AG04450 (cell line): ENCODE results near the gene COG5. TPM values are rescaled to one million over a fixed set of nuclear protein-coding genes. Genes with fewer than 3 reads are reported as not detected.

ENCODE experiments used
- CTCF ChIA-PET: fragments of 300-600, 350-600 bp; formaldehyde crosslinking; extraction: SDS; loops from one replicate; lab custom pipeline; 2022; ENCODE audit warnings: antibody characterized with exemption, inconsistent platforms; lab: Charles Lee
- POLR2A ChIA-PET: fragments of 350-600 bp; formaldehyde crosslinking; extraction: SDS; loops from one replicate; lab custom pipeline; 2021; ENCODE audit warnings: antibody characterized with exemption, inconsistent platforms; lab: Yijun Ruan, JAX
- DNase-seq: peaks from one replicate; pipeline ENCODE4 v3.0.0-alpha.2; 2011; ENCODE audit warnings: low read depth, low spot score
- H3K27ac ChIP-seq: one replicate; pipeline ENCODE4 v1.5.1; 2012; ENCODE audit warnings: low read depth, low read length, control low read depth
- H3K27me3 ChIP-seq: one replicate; pipeline ENCODE4 v1.6.0; 2012; ENCODE audit warnings: low read length; ENCODE audit not compliant: control insufficient read depth, insufficient read depth
- H3K4me3 ChIP-seq: 2 replicates; pipeline ENCODE4 v1.5.1; 2011; ENCODE audit warnings: mild to moderate bottlenecking, low read depth, low read length, control low read depth
- H3K9me3 ChIP-seq: 2 replicates; pipeline ENCODE4 v1.5.1; 2012; ENCODE audit warnings: low read length; ENCODE audit not compliant: control insufficient read depth, insufficient read depth
- CTCF ChIP-seq: IDR thresholded peaks from 2 replicates; pipeline ENCODE4 v1.5.1; 2011; ENCODE audit warnings: low read depth, low read length, control low read depth, inconsistent platforms
- polyA plus RNA-seq: library from polyadenylated mRNA; depleted of rRNA; stranded (reverse); fragments of >200 nt; gene quantifications from 2 replicates; pipeline ENCODE4 v1.2.3, GENCODE V29; 2011

COG5 gene
- polyA plus RNA-seq, 1 experiment = 55.2 TPM

- Histone ChIP-seq H3K4me3 (no peak overlapping the region), H3K9me3 (no peaks in the 10 kb centered on the region), H3K27me3 (no peaks in the 10 kb centered on the region), H3K27ac (no peak overlapping the region)
- DNase-seq = no peak
- POLR2A ChIA-PET = interaction anchor here (0.5 kb wide), 1 partner anchor 152 kb away, joined by 4 read pairs; no protein-coding TSS in a partner anchor
- peak; percentile 52 for TF ChIP-seq CTCF
- CTCF ChIA-PET = interaction anchor here (1.2 to 1.4 kb wide), 2 partner anchors 255 to 677 kb away, joined by 3 read pairs; no protein-coding TSS in a partner anchor
These were observed 361.8 kb downstream of the COG5 start for GRCh38 chr7:107201795-107202450.

GRCh38 chr7:107196834-107197610, 366.7 kb downstream of the COG5 start:
- TF ChIP-seq CTCF = no peak
- ChIA-PET CTCF (no interaction called here), POLR2A (no interaction called here)
- no peak overlapping the region for H3K4me3 ChIP-seq
- H3K9me3 ChIP-seq = no peaks in the 10 kb centered on the region
- no peak overlapping the region for H3K27ac ChIP-seq
- H3K27me3 ChIP-seq = no peaks in the 10 kb centered on the region
- DNase-seq = no peak

GRCh38 chr7:107194052-107194451, 369.7 kb downstream of the COG5 start:
- POLR2A ChIA-PET = no interaction called here
- DNase-seq = no peak
- H3K4me3 ChIP-seq = no peak overlapping the region

GRCh38 chr7:107190090-107190489, 373.6 kb downstream of the COG5 start:
- ChIA-PET CTCF (interaction anchor here (0.8 kb wide), 1 partner anchor 23 kb away, joined by 5 read pairs; no protein-coding TSS in a partner anchor), POLR2A (no interaction called here)
- TF ChIP-seq CTCF = no peak
- no peak for DNase-seq
- H3K9me3 ChIP-seq = no peaks in the 10 kb centered on the region
- no peak overlapping the region for H3K27ac ChIP-seq
- H3K4me3 ChIP-seq = no peak overlapping the region
- H3K27me3 ChIP-seq = no peaks in the 10 kb centered on the region

More at GRCh38 chr7:107194052-107194451, 369.7 kb downstream of the COG5 start:
- CTCF ChIA-PET = interaction anchor here (0.9 to 2.2 kb wide), 5 partner anchors 14 to 681 kb away, joined by 3 to 7 read pairs (median 5); no protein-coding TSS in a partner anchor
- H3K27ac ChIP-seq = no peak overlapping the region
- no peaks in the 10 kb centered on the region for H3K9me3 ChIP-seq
- TF ChIP-seq CTCF = peak; percentile 23
- no peaks in the 10 kb centered on the region for H3K27me3 ChIP-seq
